WTC11 (cell line): Measurements from ENCODE around the gene NLGN4X. TPM values are rescaled to one million over a fixed set of nuclear protein-coding genes. Genes with fewer than 3 reads are reported as not detected.

ENCODE experiments used
- ATAC-seq: fragments of 200-7000 bp; cut with Tn5 transposase; 2 replicates; pipeline ENCODE4 v1.10.0; 2021; ENCODE audit warnings: mild to moderate bottlenecking, moderate library complexity
- CTCF ChIA-PET: fragments of 300-600 bp; sonication (Branson Sonifier 250); formaldehyde crosslinking; loops from one replicate; lab custom pipeline; 2021; ENCODE audit warnings: antibody characterized with exemption; lab: Charles Lee
- POLR2A ChIA-PET: fragments of 350-600 bp; sonication (Branson Sonifier 250); formaldehyde crosslinking; loops from one replicate; lab custom pipeline; 2021; ENCODE audit warnings: antibody characterized with exemption; lab: Charles Lee
- DNase-seq: peaks from one replicate; pipeline ENCODE4 v3.0.0; 2021; ENCODE audit warnings: low spot score
- H3K27ac Mint-ChIP-seq: 2 replicates; pipeline ENCODE4 v1.8.0; 2021; ENCODE audit warnings: mixed read lengths
- H3K27me3 Mint-ChIP-seq: 2 replicates; pipeline ENCODE4 v1.8.0; 2021; ENCODE audit warnings: low read depth, mild to moderate bottlenecking, moderate library complexity, mixed read lengths
- H3K36me3 Mint-ChIP-seq: 2 replicates; pipeline ENCODE4 v1.8.0; 2021; ENCODE audit warnings: mixed read lengths
- H3K4me1 Mint-ChIP-seq: 2 replicates; pipeline ENCODE4 v1.8.0; 2022; ENCODE audit warnings: mixed read lengths
- H3K4me3 Mint-ChIP-seq: 2 replicates; pipeline ENCODE4 v1.8.0; 2021; ENCODE audit warnings: mild to moderate bottlenecking, moderate library complexity, mixed read lengths
- H3K9me3 Mint-ChIP-seq: 2 replicates; pipeline ENCODE4 v1.8.0; 2021; ENCODE audit warnings: mixed read lengths
- CREM ChIP-seq: sonication (generic); formaldehyde crosslinking; IDR thresholded peaks from 2 replicates; pipeline ENCODE4 v1.8.1; 2022; ENCODE audit warnings: mild to moderate bottlenecking, missing genetic modification reagents, moderate library complexity
- EMX1 ChIP-seq: fragments of 250-450 bp; sonication (Bioruptor Pico); IDR thresholded peaks from 2 replicates; pipeline ENCODE4 v1.8.0; 2021; ENCODE audit warnings: mild to moderate bottlenecking
- IRF2 ChIP-seq: sonication (generic); formaldehyde crosslinking; IDR thresholded peaks from 2 replicates; pipeline ENCODE4 v1.8.0; 2022; ENCODE audit warnings: low read depth, missing genetic modification reagents, borderline replicate concordance
- MAX ChIP-seq: sonication (generic); formaldehyde crosslinking; IDR thresholded peaks from 2 replicates; pipeline ENCODE4 v1.8.0; 2022; ENCODE audit warnings: mild to moderate bottlenecking, missing genetic modification reagents
- TEAD1 ChIP-seq: sonication (generic); formaldehyde crosslinking; IDR thresholded peaks from 2 replicates; pipeline ENCODE4 v1.8.0; 2022; ENCODE audit warnings: mild to moderate bottlenecking, missing genetic modification reagents
- ZNF263 ChIP-seq: sonication (generic); formaldehyde crosslinking; IDR thresholded peaks from 2 replicates; pipeline ENCODE4 v1.8.1; 2022; ENCODE audit warnings: low read depth, mild to moderate bottlenecking, moderate library complexity, missing genetic modification reagents
- ZNF396 ChIP-seq: fragments of 250-450 bp; sonication (Bioruptor Pico); IDR thresholded peaks from 2 replicates; pipeline ENCODE4 v1.8.0; 2021; ENCODE audit warnings: mild to moderate bottlenecking, moderate library complexity, borderline replicate concordance
- total RNA-seq: library from RNA; stranded (reverse); gene quantifications from 3 replicates; pipeline ENCODE4 v1.2.3, GENCODE V29; 2021
- TF ChIP-seq, protein P1 (sequence below): fragments of 250-450 bp; sonication (Bioruptor Pico); IDR thresholded peaks from 2 replicates; pipeline ENCODE4 v1.9.0; 2021; ENCODE audit warnings: mild to moderate bottlenecking
- TF ChIP-seq, protein P2 (sequence below): sonication (generic); formaldehyde crosslinking; IDR thresholded peaks from 2 replicates; pipeline ENCODE4 v1.8.1; 2023; ENCODE audit warnings: mild to moderate bottlenecking, missing genetic modification reagents
- TF ChIP-seq, protein P3 (sequence below): sonication (generic); formaldehyde crosslinking; IDR thresholded peaks from 2 replicates; pipeline ENCODE4 v1.8.0; 2022; ENCODE audit warnings: mild to moderate bottlenecking, missing genetic modification reagents
- TF ChIP-seq, protein P4 (sequence below): sonication (generic); formaldehyde crosslinking; conservative IDR thresholded peaks from 2 replicates; pipeline ENCODE4 v1.8.1; 2023; ENCODE audit warnings: mild to moderate bottlenecking, low read depth, missing genetic modification reagents, moderate library complexity
- TF ChIP-seq, protein P5 (sequence below): sonication (generic); formaldehyde crosslinking; IDR thresholded peaks from 2 replicates; pipeline ENCODE4 v1.8.0; 2023; ENCODE audit warnings: mild to moderate bottlenecking, missing genetic modification reagents
- TF ChIP-seq, protein P6 (sequence below): fragments of 250-450 bp; sonication (Bioruptor Pico); IDR thresholded peaks from 2 replicates; pipeline ENCODE4 v1.9.0; 2021; ENCODE audit warnings: moderate library complexity, mild to moderate bottlenecking, inconsistent platforms, borderline replicate concordance
- TF ChIP-seq, protein P7 (sequence below): sonication (generic); formaldehyde crosslinking; IDR thresholded peaks from 2 replicates; pipeline ENCODE4 v1.8.1; 2023; ENCODE audit warnings: mild to moderate bottlenecking, moderate library complexity, missing genetic modification reagents

NLGN4X gene
- total RNA-seq, 1 experiment from 2014 or later = 53.8 TPM

DNA sequence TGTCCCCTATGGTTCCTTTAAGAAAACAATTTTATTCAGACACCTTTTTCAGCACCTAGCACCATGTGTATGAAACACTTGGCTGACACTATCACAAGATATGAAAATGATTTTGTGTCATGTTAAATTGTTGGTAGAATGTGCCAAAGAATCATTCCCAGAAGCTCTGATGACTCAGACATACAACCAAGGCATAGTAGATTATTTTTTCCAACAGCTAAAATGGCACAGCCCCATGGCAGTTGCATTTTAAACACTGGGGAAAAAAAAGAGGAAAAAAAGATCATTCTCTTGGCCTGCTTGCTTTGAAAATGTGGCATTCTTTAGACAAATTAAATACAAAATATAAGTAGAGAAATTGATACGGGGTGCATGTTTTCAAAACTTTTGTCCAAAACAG, 230.2 kb downstream of the NLGN4X start:
- Mint-ChIP-seq H3K27ac (no peak overlapping the region), H3K27me3 (no peaks in the 10 kb centered on the region), H3K4me3 (no peak overlapping the region), H3K9me3 (no peaks in the 10 kb centered on the region), H3K36me3 (peaks cover 3% of the 10 kb centered on the region; the same call in 1 of the 2 replicates), H3K4me1 (peaks cover 16% of the 10 kb centered on the region)
- CTCF ChIA-PET = no interaction called here
- POLR2A ChIA-PET = no interaction called here
- DNase-seq = no peak
- TF ChIP-seq, protein P1, sequence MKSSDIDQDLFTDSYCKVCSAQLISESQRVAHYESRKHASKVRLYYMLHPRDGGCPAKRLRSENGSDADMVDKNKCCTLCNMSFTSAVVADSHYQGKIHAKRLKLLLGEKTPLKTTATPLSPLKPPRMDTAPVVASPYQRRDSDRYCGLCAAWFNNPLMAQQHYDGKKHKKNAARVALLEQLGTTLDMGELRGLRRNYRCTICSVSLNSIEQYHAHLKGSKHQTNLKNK (CRISPR knock-in tag) = no peak
- TF ChIP-seq, protein P2, sequence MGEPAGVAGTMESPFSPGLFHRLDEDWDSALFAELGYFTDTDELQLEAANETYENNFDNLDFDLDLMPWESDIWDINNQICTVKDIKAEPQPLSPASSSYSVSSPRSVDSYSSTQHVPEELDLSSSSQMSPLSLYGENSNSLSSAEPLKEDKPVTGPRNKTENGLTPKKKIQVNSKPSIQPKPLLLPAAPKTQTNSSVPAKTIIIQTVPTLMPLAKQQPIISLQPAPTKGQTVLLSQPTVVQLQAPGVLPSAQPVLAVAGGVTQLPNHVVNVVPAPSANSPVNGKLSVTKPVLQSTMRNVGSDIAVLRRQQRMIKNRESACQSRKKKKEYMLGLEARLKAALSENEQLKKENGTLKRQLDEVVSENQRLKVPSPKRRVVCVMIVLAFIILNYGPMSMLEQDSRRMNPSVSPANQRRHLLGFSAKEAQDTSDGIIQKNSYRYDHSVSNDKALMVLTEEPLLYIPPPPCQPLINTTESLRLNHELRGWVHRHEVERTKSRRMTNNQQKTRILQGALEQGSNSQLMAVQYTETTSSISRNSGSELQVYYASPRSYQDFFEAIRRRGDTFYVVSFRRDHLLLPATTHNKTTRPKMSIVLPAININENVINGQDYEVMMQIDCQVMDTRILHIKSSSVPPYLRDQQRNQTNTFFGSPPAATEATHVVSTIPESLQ (CRISPR knock-in tag) = no peak
- no peak for TF ChIP-seq IRF2 (CRISPR knock-in tag)
- TF ChIP-seq, protein P3, sequence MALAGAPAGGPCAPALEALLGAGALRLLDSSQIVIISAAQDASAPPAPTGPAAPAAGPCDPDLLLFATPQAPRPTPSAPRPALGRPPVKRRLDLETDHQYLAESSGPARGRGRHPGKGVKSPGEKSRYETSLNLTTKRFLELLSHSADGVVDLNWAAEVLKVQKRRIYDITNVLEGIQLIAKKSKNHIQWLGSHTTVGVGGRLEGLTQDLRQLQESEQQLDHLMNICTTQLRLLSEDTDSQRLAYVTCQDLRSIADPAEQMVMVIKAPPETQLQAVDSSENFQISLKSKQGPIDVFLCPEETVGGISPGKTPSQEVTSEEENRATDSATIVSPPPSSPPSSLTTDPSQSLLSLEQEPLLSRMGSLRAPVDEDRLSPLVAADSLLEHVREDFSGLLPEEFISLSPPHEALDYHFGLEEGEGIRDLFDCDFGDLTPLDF = no peak
- TF ChIP-seq MAX (CRISPR knock-in tag) = no peak
- TF ChIP-seq, protein P4, sequence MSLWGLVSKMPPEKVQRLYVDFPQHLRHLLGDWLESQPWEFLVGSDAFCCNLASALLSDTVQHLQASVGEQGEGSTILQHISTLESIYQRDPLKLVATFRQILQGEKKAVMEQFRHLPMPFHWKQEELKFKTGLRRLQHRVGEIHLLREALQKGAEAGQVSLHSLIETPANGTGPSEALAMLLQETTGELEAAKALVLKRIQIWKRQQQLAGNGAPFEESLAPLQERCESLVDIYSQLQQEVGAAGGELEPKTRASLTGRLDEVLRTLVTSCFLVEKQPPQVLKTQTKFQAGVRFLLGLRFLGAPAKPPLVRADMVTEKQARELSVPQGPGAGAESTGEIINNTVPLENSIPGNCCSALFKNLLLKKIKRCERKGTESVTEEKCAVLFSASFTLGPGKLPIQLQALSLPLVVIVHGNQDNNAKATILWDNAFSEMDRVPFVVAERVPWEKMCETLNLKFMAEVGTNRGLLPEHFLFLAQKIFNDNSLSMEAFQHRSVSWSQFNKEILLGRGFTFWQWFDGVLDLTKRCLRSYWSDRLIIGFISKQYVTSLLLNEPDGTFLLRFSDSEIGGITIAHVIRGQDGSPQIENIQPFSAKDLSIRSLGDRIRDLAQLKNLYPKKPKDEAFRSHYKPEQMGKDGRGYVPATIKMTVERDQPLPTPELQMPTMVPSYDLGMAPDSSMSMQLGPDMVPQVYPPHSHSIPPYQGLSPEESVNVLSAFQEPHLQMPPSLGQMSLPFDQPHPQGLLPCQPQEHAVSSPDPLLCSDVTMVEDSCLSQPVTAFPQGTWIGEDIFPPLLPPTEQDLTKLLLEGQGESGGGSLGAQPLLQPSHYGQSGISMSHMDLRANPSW = no peak
- no peak for TF ChIP-seq EMX1 (CRISPR knock-in tag)
- TF ChIP-seq TEAD1 (CRISPR knock-in tag) = no peak
- TF ChIP-seq, protein P5, sequence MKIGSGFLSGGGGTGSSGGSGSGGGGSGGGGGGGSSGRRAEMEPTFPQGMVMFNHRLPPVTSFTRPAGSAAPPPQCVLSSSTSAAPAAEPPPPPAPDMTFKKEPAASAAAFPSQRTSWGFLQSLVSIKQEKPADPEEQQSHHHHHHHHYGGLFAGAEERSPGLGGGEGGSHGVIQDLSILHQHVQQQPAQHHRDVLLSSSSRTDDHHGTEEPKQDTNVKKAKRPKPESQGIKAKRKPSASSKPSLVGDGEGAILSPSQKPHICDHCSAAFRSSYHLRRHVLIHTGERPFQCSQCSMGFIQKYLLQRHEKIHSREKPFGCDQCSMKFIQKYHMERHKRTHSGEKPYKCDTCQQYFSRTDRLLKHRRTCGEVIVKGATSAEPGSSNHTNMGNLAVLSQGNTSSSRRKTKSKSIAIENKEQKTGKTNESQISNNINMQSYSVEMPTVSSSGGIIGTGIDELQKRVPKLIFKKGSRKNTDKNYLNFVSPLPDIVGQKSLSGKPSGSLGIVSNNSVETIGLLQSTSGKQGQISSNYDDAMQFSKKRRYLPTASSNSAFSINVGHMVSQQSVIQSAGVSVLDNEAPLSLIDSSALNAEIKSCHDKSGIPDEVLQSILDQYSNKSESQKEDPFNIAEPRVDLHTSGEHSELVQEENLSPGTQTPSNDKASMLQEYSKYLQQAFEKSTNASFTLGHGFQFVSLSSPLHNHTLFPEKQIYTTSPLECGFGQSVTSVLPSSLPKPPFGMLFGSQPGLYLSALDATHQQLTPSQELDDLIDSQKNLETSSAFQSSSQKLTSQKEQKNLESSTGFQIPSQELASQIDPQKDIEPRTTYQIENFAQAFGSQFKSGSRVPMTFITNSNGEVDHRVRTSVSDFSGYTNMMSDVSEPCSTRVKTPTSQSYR = no peak
- TF ChIP-seq, protein P6, sequence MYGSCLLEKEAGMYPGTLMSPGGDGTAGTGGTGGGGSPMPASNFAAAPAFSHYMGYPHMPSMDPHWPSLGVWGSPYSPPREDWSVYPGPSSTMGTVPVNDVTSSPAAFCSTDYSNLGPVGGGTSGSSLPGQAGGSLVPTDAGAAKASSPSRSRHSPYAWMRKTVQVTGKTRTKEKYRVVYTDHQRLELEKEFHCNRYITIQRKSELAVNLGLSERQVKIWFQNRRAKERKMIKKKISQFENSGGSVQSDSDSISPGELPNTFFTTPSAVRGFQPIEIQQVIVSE (CRISPR knock-in tag) = no peak
- TF ChIP-seq ZNF396 (CRISPR knock-in tag) = no peak
- TF ChIP-seq, protein P7, sequence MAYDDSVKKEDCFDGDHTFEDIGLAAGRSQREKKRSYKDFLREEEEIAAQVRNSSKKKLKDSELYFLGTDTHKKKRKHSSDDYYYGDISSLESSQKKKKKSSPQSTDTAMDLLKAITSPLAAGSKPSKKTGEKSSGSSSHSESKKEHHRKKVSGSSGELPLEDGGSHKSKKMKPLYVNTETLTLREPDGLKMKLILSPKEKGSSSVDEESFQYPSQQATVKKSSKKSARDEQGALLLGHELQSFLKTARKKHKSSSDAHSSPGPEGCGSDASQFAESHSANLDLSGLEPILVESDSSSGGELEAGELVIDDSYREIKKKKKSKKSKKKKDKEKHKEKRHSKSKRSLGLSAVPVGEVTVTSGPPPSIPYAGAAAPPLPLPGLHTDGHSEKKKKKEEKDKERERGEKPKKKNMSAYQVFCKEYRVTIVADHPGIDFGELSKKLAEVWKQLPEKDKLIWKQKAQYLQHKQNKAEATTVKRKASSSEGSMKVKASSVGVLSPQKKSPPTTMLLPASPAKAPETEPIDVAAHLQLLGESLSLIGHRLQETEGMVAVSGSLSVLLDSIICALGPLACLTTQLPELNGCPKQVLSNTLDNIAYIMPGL (CRISPR knock-in tag) = no peak
- no peak for TF ChIP-seq ZNF263 (CRISPR knock-in tag)
- no peak for TF ChIP-seq CREM
- ATAC-seq = no peak
